ENCODE data around the gene NPAS2. TPM values are rescaled to one million over a fixed set of nuclear protein-coding genes. Genes with fewer than 3 reads are reported as not detected.

The NPAS2 gene
- total and polyA plus RNA-seq, 2 of the 8 experiments (the other 6 are each of a cell fraction or from before 2014, with no cell fraction given) = 1.8 to 1.9 TPM

- Histone ChIP-seq H3K56ac (replicated peaks; ENCODE audit: insufficient read length, low read depth, low read length) (no peak overlapping the region), H3K4me1 (replicated peaks in 1 of 4; ENCODE audit: control insufficient read depth in 3 of 4, insufficient read depth in 4 of 4, low read length in 3 of 4) (no peaks in the 10 kb centered on the region), H3K18ac (ENCODE audit: extremely low read depth, low read length) (no peak overlapping the region), H2BK20ac (ENCODE audit: low read length) (no peak overlapping the region), H3K23ac (ENCODE audit: insufficient read length) (no peak overlapping the region), H2AFZ (ENCODE audit: low read length) (no peak overlapping the region), H2BK15ac (ENCODE audit: low read length) (no peak overlapping the region), H2BK120ac (replicated peaks; ENCODE audit: low read depth, low read length) (no peak overlapping the region), H3K23me2 (ENCODE audit: low read depth, low read length) (no peaks in the 10 kb centered on the region), H2AK5ac (ENCODE audit: low read depth, low read length) (no peak overlapping the region), H3K4me3 (ENCODE audit: extremely low read depth in 1 of 4, insufficient read depth in 2 of 4, low read depth in 3 of 4, low read length in 4 of 4) (no peak overlapping the region), H3K27ac (ENCODE audit: low read depth, low read length) (no peak overlapping the region), H2BK5ac (ENCODE audit: low read depth, low read length) (no peak overlapping the region), H3K36me3 (ENCODE audit: control insufficient read depth in 2 of 4, insufficient read depth in 4 of 4, low read length in 3 of 4) (no peaks in the 10 kb centered on the region), H4K20me1 (replicated peaks in 1 of 2; ENCODE audit: control insufficient read depth in 1 of 2, insufficient read depth in 2 of 2, low read length in 2 of 2) (no peaks in the 10 kb centered on the region), H3K4me2 (ENCODE audit: insufficient read depth in 1 of 2, low read depth in 2 of 2, low read length in 2 of 2) (no peak overlapping the region), H3K4ac (replicated peaks; ENCODE audit: insufficient read length, low read depth, low read length) (no peak overlapping the region), H3K79me1 (ENCODE audit: low read depth, low read length) (no peaks in the 10 kb centered on the region), H3K79me2 (ENCODE audit: control insufficient read depth in 1 of 2, insufficient read depth in 2 of 2, low read length in 2 of 2) (no peaks in the 10 kb centered on the region), H2BK12ac (ENCODE audit: low read depth, low read length) (no peak overlapping the region), H3K14ac (ENCODE audit: insufficient read length) (no peak overlapping the region), H3K9ac (replicated peaks in 1 of 4; ENCODE audit: extremely low read depth in 1 of 4, low read depth in 3 of 4, low read length in 3 of 4) (no peak overlapping the region), H4K8ac (ENCODE audit: extremely low read depth, insufficient read depth, low read length) (no peak overlapping the region), H3K9me3 (ENCODE audit: insufficient read depth in 2 of 2, low read depth in 1 of 2, low read length in 1 of 2) (no peaks in the 10 kb centered on the region), H3K27me3 (replicated peaks in 1 of 4; ENCODE audit: control insufficient read depth in 3 of 4, extremely low read depth in 1 of 4, insufficient read depth in 3 of 4, low read length in 3 of 4) (no peaks in the 10 kb centered on the region), H4K91ac (replicated peaks; ENCODE audit: insufficient read length, low read length) (no peak overlapping the region), H4K5ac (ENCODE audit: insufficient read length, low read depth, low read length) (no peak overlapping the region)
- 89% methylated on average over 9 of the region's 9 CpGs; no CpG with 5 or more reads in 1 of the 2 experiments for WGBS, 2 experiments (ENCODE audit: extremely low coverage in 1 of 2, insufficient coverage in 1 of 2, insufficient read length in 1 of 2, insufficient replicate concordance in 2 of 2, low coverage in 1 of 2, low lambda C conversion rate in 2 of 2, missing lambda C conversion rate in 1 of 2)
- ChIA-PET POLR2A (ENCODE audit: partially characterized antibody) (no interaction called here), CTCF (ENCODE audit: partially characterized antibody) (interaction anchor here (0.9 to 1.1 kb wide), 3 partner anchors 10 to 248 kb away, joined by 3 read pairs; no protein-coding TSS in a partner anchor)
- no peak for FAIRE-seq
- DNase-seq (ENCODE audit: low read depth in 1 of 2, low spot score in 2 of 2) = no peak
- TF ChIP-seq, protein P1, sequence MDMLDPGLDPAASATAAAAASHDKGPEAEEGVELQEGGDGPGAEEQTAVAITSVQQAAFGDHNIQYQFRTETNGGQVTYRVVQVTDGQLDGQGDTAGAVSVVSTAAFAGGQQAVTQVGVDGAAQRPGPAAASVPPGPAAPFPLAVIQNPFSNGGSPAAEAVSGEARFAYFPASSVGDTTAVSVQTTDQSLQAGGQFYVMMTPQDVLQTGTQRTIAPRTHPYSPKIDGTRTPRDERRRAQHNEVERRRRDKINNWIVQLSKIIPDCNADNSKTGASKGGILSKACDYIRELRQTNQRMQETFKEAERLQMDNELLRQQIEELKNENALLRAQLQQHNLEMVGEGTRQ (IDR thresholded peaks at IDR 0.05; ENCODE audit: low read length) = no peak
- TF ChIP-seq JUN (IDR thresholded peaks at IDR 0.05; ENCODE audit: low read depth, low read length) (no peak), MAX (IDR thresholded peaks at IDR 0.05) (no peak), SRF (IDR thresholded peaks at IDR 0.05; ENCODE audit: low read depth, low read length) (no peak), SAP30 (IDR thresholded peaks at IDR 0.05; ENCODE audit: insufficient read depth, insufficient replicate concordance, low read length) (no peak), NRF1 (IDR thresholded peaks at IDR 0.05; ENCODE audit: low read depth, low read length) (no peak), SIRT6 (IDR thresholded peaks at IDR 0.05; ENCODE audit: low read length) (no peak), KDM1A (IDR thresholded peaks at IDR 0.05; ENCODE audit: borderline replicate concordance, low read length) (no peak), POU5F1 (IDR thresholded peaks at IDR 0.05; ENCODE audit: low read depth, low read length) (no peak)
- TF ChIP-seq, protein P2, sequence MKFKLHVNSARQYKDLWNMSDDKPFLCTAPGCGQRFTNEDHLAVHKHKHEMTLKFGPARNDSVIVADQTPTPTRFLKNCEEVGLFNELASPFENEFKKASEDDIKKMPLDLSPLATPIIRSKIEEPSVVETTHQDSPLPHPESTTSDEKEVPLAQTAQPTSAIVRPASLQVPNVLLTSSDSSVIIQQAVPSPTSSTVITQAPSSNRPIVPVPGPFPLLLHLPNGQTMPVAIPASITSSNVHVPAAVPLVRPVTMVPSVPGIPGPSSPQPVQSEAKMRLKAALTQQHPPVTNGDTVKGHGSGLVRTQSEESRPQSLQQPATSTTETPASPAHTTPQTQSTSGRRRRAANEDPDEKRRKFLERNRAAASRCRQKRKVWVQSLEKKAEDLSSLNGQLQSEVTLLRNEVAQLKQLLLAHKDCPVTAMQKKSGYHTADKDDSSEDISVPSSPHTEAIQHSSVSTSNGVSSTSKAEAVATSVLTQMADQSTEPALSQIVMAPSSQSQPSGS (IDR thresholded peaks at IDR 0.05; ENCODE audit: low read length) = no peak
Measured at GRCh38 chr2:100842241-100842922, 22.4 kb downstream of the NPAS2 start.

Measured in H1 (cell line).